Esophagus squamous epithelium (tissue), 4 donors: ENCODE measurements around the gene EPN2.

Experiments used
- CTCF ChIP-seq, 6 experiments: fragments of 450-650 bp in 4 of 6; fragments of 200-600 bp in 2 of 6; sonication (generic) in 2 of 6; IDR thresholded peaks; one replicate each; pipeline ENCODE4 v1.5.1; 2016 to 2019; ENCODE audit warnings: antibody characterized with exemption in 6 of 6, mild to moderate bottlenecking in 4 of 6, moderate library complexity in 4 of 6
- POLR2A ChIP-seq, 4 donors: fragments of 450-650 bp; IDR thresholded peaks; one replicate each; pipeline ENCODE4 v1.6.1; 2017; ENCODE audit warnings: antibody characterized with exemption in 4 of 4, mild to moderate bottlenecking in 4 of 4, moderate library complexity in 3 of 4

DNA sequence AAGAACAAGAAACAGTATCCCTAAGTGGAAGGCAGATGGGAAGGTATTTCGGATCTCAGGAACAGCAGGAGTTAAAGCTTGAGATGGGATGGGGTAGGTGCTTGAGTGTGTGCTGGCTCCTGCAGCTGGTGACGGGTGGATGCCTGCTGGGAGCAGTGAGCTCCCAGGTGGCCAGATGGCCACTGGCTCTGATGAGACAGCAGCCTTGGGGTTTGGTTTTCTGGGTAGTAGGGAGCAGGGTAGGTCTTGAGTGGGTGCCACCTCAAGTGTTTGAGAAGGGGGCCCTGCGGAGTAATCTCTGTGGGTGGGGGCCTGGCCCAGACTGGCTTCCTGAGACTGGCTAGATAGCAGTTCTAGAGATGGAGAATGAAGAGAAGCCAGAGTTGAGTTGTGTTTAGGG is 10.3 kb downstream of the EPN2 start:
- no peak for TF ChIP-seq POLR2A (IDR thresholded peaks at IDR 0.05)
- no peak for TF ChIP-seq CTCF (IDR thresholded peaks at IDR 0.05)
